ENCODE results near the gene OS9. TPM values are rescaled to one million over a fixed set of nuclear protein-coding genes. Genes with fewer than 3 reads are reported as not detected.

OS9 gene
- total RNA-seq, 1 donor from 2014 or later = 338 TPM

DNA sequence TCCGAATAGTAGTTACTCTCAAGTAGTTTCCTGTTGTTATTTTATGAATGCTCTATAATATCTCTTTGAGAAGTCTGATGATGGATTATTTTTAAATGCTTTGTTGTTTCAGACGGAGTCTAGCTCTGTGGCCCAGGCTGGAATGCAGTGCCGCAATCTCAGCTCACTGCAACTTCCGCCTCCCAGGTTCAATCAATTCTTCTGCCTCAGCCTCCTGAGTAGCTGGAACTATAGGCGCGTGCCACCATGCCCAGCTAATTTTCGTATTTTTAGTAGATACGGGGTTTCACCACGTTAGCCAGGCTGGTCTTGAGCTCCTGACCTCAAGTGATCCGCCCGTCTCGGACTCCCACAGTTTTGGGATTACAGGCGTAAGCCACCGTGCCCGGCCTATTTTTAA, 1.4 kb upstream of the OS9 start:
- H3K9me3 Mint-ChIP-seq (ENCODE audit: unreplicated experiment) = peaks cover 7% of the 10 kb centered on the region
- no peaks in the 10 kb centered on the region for H3K4me1 Mint-ChIP-seq (ENCODE audit: unreplicated experiment)
- no peak for DNase-seq (ENCODE audit: extremely low spot score, unreplicated experiment)
- peaks cover 16% of the 10 kb centered on the region for H3K36me3 Mint-ChIP-seq (ENCODE audit: unreplicated experiment)
- H3K4me3 Mint-ChIP-seq (ENCODE audit: unreplicated experiment) = no peak overlapping the region
- peaks cover 26% of the 10 kb centered on the region for H3K27me3 Mint-ChIP-seq (ENCODE audit: unreplicated experiment)
- no peak overlapping the region for H3K27ac Mint-ChIP-seq (ENCODE audit: unreplicated experiment)
- TF ChIP-seq, protein P1, sequence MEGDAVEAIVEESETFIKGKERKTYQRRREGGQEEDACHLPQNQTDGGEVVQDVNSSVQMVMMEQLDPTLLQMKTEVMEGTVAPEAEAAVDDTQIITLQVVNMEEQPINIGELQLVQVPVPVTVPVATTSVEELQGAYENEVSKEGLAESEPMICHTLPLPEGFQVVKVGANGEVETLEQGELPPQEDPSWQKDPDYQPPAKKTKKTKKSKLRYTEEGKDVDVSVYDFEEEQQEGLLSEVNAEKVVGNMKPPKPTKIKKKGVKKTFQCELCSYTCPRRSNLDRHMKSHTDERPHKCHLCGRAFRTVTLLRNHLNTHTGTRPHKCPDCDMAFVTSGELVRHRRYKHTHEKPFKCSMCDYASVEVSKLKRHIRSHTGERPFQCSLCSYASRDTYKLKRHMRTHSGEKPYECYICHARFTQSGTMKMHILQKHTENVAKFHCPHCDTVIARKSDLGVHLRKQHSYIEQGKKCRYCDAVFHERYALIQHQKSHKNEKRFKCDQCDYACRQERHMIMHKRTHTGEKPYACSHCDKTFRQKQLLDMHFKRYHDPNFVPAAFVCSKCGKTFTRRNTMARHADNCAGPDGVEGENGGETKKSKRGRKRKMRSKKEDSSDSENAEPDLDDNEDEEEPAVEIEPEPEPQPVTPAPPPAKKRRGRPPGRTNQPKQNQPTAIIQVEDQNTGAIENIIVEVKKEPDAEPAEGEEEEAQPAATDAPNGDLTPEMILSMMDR (IDR thresholded peaks at IDR 0.05) = no peak

DNA sequence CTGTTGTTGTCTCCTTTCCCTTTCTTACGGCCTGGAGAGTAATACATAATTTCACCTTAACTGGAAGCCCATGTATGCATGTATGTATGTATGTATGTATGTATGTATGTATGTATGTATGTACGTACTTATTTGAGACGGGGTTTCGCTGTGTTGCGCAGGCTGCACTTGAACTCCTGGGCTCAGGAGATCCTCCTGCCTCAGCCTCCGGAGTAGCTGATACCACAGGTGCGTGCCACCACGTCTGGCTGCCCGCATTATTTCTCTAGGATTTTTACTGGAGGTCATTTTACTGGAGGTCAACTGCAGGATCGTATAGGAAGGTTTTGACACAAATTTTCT, 644 bp upstream of the OS9 start:
- TF ChIP-seq, protein P1 (IDR thresholded peaks at IDR 0.05) = no peak
- Mint-ChIP-seq H3K36me3 (ENCODE audit: unreplicated experiment) (peaks cover 18% of the 10 kb centered on the region), H3K4me1 (ENCODE audit: unreplicated experiment) (no peaks in the 10 kb centered on the region), H3K27me3 (ENCODE audit: unreplicated experiment) (peaks cover 21% of the 10 kb centered on the region), H3K9me3 (ENCODE audit: unreplicated experiment) (peaks cover 7% of the 10 kb centered on the region), H3K4me3 (ENCODE audit: unreplicated experiment) (no peak overlapping the region), H3K27ac (ENCODE audit: unreplicated experiment) (no peak overlapping the region)
- DNase-seq (ENCODE audit: extremely low spot score, unreplicated experiment) = no peak

DNA sequence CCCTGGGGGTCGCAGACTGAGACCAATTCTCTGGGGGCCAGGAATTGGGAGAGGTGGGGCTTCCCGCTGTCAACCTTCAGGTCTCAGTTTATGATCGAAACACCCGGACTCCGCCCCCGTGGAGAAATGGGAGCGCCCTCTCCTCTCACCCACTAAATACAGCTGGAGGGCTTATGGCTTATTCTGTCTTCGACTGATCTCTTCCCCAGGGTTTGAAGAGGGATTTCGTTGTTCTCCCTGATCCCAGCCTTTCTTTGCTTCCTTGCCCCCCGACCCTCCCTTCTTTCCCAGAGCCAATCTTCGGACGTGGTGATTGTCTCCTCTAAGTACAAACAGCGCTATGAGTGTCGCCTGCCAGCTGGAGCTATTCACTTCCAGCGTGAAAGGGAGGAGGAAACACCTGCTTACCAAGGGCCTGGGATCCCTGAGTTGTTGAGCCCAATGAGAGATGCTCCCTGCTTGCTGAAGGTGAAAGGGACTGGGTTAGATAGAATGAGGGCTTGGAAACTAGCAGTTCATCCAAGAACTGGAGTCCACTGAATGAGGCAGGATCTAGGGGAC, 607 bp downstream of the OS9 start:
- no peak overlapping the region for H3K4me3 Mint-ChIP-seq (ENCODE audit: unreplicated experiment)
- peaks cover 31% of the 10 kb centered on the region for H3K36me3 Mint-ChIP-seq (ENCODE audit: unreplicated experiment)
- peaks cover 13% of the 10 kb centered on the region for H3K27me3 Mint-ChIP-seq (ENCODE audit: unreplicated experiment)
- DNase-seq (ENCODE audit: extremely low spot score, unreplicated experiment) = no peak
- H3K4me1 Mint-ChIP-seq (ENCODE audit: unreplicated experiment) = no peaks in the 10 kb centered on the region
- no peak overlapping the region for H3K27ac Mint-ChIP-seq (ENCODE audit: unreplicated experiment)
- TF ChIP-seq, protein P1 (IDR thresholded peaks at IDR 0.05) = no peak
- peaks cover 7% of the 10 kb centered on the region for H3K9me3 Mint-ChIP-seq (ENCODE audit: unreplicated experiment)

DNA sequence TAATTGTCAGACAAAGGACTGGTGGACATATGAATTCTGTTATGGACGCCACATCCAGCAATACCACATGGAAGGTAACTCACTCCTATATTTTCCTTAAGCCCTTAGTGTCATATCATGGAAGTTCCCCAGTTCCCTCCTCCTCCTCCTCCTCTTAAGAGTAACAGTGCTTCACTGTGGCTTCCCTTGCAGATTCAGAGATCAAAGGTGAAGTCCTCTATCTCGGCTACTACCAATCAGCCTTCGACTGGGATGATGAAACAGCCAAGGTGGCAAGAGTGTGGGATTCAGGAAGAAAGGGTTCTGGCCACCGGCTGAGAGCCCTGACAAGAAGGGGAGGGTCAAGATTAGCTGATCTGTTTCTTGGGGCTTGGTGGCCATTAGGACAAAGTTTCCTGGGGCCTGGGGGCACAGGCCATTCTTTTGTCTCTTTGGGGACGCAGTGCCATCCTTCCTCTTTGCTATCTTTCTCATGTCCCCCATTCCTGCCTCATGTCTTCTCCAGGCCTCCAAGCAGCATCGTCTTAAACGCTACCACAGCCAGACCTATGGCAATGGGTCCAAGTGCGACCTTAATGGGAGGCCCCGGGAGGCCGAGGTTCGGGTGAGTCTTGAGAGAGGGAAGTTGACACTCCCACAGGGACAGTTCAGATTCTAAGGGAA, 2.0 kb downstream of the OS9 start:
- Mint-ChIP-seq H3K4me3 (ENCODE audit: unreplicated experiment) (no peak overlapping the region), H3K9me3 (ENCODE audit: unreplicated experiment) (no peaks in the 10 kb centered on the region), H3K27ac (ENCODE audit: unreplicated experiment) (no peak overlapping the region), H3K27me3 (ENCODE audit: unreplicated experiment) (peaks cover 4% of the 10 kb centered on the region), H3K36me3 (ENCODE audit: unreplicated experiment) (peaks cover 32% of the 10 kb centered on the region), H3K4me1 (ENCODE audit: unreplicated experiment) (no peaks in the 10 kb centered on the region)
- TF ChIP-seq, protein P1 (IDR thresholded peaks at IDR 0.05) = no peak
- no peak for DNase-seq (ENCODE audit: extremely low spot score, unreplicated experiment)

DNA sequence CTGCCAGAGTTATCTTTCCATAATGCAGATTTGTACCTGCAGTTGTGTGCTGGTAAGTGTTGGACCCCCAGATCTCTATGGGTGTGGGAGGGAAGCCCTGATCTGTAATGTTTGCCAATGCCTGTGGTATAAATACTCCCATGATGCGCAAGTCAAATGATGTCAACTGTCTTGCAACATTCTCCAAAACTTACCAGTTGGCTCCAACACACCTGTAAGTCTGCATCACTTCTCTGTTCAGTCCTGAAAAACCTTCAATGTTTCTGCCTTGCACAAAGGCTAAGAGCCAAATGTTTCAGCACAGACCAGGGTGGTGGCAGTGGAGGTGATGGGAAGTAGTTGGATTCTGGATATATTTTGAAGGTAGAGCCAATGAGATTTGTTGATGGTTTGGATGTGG, 3.1 kb downstream of the OS9 start:
- Mint-ChIP-seq H3K36me3 (ENCODE audit: unreplicated experiment) (peaks cover 32% of the 10 kb centered on the region), H3K9me3 (ENCODE audit: unreplicated experiment) (no peaks in the 10 kb centered on the region), H3K4me1 (ENCODE audit: unreplicated experiment) (no peaks in the 10 kb centered on the region), H3K27ac (ENCODE audit: unreplicated experiment) (no peak overlapping the region), H3K4me3 (ENCODE audit: unreplicated experiment) (no peak overlapping the region), H3K27me3 (ENCODE audit: unreplicated experiment) (no peaks in the 10 kb centered on the region)
- TF ChIP-seq, protein P1 (IDR thresholded peaks at IDR 0.05) = no peak
- DNase-seq (ENCODE audit: extremely low spot score, unreplicated experiment) = no peak

All from osteocyte (in vitro differentiated cells).